Measurements from ENCODE around the gene MCAM.

Gene MCAM

DNA sequence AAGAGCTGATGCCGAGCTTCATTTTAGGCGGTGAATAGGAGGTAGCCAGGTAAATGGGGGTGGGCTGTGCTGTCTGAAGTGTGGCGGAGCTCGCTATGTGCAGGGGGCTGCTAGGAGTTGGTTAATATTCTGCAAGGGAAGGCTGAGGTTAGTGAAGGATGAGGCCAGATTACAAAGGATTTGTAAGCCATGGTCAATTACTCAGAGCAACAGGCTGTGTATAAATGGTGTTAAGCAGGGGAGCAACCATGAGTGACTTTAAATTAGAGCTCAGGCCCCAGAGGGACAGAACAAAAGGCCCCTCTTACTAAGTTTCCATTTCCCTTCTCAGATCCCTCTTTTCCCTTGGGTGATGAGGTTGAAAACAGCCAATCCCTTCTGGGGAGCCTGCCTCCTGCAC, 7.3 kb upstream of the MCAM start:
- FAIRE-seq = no peak

DNA sequence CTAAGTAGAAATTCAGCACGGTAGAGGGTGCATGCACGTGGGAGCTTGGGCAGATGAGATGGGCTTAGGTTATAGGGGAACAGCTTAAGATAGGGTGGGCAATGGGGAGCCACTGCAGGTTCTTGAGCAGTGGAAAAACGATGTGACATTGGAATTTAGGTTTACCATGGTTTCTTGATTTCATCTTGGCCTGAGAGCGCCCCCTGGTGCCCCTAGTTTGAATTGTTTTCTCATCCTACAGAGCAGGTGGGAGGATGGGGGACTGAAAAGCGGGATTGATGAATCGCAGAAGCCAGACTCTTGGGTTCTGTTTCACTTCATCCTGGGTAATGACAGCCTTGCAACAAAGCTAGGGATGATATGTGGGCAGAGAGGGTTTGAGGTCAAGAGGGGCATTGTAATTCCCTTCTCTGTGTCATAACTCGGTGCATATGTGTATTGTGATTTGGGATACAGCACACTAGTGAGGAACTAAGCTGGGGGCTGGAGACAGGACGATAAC, 6.7 kb upstream of the MCAM start:
- FAIRE-seq = no peak

DNA sequence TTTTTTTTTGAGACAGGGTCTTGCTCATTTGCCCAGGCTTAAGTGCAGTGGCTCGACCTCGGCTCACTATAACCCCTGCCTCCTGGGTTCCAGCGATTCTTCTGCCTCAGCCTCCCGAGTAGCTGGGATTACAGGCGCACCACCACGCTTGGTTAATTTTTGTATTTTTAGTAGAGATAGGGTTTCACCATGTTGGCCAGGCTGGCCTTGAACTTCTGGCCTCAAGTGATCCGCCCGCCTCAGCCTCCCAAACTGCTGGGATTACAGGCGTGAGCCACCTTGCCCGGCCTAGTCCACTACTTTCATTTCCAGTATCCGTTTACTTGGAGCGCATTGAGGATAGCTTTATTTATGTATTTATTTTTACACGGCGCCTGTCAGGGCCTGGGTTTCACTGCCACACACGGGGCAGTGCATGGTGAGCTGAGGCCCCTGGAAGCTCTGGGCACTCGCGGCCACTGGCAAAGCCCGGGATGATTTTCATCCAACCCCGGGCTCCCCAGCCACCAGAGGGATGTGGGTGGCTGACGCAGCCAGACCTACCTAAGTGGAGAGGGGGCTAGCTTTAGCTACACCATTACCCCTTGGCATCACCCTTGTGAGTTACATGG, 6.1 kb upstream of the MCAM start:
- no peak for FAIRE-seq

DNA sequence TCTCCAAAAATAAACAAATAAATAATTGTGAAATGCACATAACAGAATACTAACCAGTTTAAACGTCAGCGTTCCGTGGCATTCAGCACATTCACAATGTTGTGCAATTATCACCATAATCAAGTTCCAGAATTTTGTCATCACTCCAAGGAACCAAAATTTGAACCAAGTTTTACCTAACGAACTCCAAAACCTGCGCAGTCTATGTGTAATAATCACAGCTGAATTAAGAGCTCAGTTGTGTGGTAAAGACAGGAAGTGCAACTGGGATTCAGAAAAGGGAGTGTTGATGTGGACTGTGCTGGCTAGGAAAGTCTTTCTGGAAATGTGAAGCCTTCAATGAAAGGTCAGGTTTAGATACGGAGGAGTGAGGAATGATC, 5.4 kb upstream of the MCAM start:
- no peak for FAIRE-seq

DNA sequence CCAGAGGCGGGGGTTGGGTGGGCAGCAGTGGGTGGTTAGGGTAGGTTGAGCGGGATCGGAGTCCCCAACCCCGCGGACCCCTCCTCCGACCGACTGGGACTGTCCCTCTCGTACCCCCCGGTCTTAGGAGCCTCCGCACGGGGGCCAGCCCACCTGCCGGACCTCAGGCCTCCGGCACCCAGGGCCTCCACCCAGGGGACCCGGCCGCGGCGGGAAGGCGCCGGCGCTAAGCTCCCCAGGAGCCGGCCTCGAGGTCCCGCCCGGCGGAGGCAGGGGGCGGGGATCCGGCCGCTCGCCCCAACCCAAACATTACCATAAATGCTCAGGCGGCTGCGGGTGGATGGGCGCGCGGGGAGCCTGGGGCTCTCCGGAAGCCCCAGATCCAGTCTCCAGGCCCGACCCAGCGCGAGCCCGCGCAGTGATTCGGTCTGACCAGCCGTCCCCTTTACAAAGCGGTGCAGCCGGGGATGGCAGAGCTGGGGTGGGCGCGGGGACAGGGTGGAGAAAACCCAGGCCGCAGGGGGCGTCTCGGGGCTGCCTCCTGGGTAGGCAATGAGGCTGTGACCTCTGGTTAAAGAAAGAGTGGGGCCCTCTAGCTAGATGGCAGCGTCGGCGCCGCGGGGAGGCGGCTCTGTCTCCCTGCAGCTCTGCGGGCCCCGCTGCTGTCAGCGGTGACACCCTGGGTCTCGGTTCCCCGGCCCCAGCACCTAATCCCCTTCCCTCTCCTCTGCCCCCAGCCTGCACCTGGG, 4.0 kb upstream of the MCAM start:
- no peak for FAIRE-seq

DNA sequence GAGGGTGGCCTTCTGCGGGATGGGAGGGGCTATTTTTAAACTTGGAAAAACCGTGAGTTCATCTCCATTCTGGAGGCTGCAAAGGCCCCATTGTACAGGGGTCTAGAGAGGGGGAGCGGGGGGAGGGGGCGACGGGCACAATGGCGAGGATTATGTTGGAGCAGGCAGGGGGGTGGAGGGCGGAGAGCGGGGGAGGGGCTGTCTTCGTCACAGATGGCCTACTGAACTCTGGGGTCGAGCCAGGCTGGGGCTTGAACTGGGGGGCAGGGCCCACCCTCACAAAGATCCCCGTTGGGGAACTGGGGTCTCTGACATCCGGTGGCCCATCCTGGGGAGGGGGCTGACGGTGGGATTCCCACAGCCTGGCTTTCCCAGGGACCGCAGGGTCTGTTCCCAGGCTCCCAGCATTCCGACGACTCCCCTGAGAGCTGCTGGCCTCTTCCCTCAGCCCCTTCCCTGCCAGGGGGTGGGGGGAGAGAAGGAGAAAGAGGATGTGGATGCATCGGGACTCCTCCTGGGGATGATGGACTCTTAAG, 3.4 kb upstream of the MCAM start:
- FAIRE-seq = no peak

DNA sequence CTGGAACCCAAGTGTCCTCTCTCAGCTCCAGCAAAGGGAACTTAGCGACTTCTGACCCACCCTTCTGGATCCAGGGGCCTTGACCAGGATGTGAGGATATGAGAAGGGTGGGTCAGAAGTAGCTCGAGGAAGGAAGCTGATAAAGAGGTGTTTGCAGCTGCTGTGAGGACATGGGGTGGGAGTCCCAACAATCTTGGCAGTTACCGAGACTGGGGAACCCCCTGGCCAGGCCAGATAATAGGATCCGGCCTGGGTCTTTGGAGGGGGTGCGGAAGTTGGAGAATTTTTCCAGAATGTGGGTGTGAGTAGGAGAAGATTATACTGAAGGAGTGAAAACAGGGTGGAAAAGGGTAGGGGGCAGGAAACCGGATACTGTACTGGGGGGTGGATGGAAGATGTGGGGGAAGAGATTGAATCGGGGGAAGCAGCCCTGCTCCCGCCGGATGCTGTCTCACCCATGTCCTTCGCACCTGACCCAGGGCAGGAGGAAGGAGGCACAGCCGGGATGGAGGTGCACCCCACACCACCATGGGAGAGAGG, 2.8 kb upstream of the MCAM start:
- no peak for FAIRE-seq

DNA sequence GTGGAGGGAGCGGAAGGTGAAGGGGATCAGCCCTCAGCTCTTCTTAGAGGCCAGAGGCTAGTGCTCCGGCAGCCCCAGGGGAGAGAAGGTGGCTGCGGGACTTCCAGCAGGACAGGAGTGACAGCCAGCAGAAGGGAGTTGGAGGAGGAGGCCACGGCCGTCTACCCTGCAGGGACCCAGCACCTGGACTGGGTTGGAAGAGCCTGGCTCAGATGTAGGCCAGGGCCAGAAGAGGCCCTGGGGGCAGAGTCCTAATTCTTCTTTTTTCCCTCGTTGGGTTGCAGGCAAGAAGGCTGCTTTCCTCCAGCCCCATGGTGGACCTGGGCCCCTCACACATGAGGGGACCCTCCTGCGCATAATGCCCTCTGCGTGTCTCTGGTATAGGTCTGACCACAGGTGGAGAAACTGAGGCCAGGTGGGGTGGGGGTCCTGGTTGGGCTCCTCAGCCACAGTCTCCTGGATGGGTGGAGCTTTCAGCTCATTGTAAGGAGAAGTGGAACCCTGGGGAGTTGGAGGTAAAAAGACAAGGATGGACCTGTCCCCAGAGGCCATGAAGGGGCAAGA, 2.3 kb upstream of the MCAM start:
- no peak for FAIRE-seq

DNA sequence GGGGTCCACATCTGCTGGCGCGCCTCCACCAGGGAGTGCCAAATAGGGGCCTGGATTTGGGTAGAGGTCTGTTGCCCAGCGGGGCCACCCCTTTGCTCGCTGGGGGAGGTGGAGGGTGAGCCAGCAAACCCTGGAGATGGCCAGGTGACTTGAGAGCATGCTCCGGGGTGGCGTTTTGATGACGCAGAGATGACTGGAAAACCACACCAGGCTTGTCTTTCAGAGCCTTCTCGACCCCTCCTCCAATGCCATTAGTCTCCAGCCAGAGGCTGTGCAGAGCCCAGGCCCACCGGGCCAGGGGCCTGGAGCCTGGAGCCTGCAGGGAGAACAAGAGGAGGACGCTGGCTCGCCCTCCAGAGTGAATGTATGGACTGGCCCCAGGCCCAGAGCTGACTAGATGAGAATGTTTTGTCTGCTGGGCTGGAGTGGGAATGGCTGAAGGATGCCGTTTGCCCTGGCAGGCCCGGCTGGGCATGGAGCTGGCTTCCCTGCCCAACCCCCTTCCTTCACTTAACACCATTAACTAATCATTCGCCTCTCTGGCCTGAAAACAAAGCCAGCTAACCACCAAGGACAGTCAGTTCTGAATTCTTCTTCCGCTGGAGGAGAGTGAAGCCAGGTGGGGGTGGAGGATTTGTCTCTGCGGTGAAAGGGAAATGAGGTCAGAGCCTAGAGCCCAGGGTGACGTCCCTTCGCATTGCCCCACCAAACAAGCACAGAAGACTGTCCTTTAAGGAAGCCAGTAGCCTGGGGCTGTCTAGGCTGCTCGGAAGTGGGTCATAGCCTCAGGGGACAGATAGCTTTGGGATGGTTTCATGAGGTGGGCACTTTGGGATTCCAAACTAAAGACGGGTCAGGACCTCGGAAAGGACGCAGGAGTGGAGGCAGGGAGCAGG, 1.6 kb upstream of the MCAM start:
- FAIRE-seq = no peak

DNA sequence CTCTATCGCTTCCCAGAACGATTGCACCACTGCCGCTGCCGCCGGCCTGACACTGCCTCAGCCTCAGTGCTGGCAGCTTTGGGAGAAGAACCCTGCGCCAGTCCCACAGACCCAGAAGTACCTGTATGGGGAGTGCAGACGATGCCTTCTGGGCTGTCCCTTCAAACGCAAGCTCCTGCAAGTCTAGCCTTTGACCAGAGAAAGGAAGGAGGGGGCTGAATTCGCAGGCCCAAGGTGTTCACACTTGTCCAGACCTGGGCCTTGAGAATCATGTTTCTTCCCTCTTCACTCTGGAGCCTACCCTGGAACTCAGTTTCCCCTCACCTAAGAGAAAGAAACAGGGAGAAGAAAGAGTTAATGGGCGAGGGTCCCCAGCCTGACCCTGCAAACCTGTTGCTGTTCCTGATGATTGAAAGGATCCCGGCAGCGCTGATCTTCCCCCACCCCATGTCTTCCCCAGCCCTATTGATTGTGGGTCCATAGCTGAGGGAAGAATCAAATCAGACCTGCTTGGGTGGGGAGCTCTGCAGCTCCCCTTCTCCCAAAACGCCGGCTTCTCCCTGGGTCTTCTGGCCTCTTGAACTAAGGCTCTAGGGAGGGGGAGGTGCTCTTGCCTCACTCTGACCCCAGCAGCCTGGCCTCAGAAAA, 786 bp upstream of the MCAM start:
- FAIRE-seq = no peak

DNA sequence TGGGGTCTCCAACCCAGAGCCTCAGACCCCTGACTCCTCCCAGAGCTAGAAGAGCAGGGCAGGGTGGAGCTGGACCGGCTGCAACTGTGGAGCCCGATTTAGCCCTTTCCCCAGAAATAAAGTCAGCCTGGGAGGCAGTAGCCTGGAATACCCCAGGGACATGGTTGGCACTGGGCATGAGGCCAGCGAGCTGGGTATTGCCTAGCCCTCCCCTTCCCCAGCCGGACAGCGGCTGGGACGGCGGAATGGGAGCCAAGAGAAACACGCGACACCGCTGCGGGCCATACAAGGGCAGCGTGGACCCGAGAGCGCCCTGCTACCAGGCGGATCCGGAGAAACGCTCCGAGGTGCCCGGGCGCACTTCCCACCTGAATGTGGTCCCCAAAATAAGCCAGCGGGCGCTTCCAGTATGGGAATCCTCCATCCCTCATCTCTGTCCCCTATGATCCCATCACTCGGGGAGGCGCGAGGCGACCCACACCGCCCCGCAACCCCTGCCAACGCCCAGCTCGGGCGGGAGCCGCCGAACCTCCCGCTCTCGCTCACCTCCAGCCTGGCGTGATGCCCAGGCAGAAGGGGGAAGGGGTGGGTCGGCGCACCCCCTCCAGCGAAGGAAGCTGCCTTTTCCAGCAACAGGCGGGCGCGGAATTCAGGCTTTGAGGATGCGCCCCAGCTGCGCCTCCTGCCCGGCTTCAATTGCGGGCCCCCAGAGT, 758 bp downstream of the MCAM start:
- no peak for FAIRE-seq

DNA sequence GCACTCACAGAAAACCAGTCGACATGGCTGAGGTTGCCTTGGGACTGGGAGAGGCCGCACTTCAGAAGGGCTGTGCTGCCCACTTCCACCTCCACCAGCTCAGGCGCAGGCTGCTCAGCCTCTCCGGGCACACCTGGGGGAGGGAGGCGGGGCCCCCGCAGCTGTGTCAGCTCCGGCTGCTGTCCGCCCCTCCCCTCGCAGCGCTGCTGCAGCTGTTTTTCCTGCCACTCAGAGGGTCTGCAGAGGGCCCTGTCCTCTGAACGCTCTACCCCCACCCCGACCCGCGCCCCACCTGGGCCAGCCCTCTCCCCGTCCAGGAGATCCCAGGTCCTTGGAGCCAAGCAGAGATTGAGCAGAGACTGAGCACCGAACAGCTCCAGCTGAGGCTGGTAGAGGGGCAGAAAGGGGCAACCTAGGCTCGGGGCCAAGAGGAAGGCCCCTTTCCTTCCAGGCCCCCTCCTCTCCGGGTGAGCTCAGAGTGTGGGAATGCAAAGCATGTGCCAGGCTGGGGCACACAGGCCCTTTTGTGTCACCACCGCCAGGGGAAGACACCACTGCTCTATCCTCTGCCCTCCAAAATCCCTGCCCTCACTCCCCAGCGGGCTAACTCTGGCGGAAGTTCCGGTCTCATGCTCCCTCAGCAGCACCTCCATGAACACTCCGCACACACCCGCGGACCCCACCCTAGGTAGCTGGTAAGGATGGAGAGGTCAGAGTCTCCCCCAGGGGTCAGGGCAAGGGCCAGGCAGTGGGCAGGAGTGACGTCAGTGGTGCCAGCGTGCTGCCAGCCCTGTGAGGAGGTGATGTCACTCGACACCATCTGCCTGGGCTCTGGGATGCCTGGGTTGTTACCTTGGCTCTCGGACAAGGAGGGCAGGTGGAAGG, 1.6 kb downstream of the MCAM start:
- FAIRE-seq = no peak

DNA sequence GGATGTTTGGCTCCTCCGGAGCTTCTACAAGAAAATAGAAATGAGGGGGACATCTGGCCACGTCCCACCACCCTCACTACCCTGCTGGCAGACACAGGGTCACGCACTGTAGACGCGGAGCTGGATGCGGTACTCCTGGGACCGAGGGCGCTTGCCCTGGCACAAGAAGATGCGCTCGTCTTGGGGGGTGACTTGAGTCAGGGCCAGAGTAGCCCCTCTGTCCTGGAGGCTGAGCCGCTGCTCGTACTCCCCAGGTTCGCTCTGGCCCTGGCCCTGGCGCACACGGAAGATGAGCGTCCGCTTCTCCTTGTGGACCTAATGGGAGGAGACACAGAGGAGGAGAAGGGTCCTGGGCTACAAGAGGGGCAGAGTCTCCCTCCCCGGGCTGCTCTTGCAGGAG, 2.2 kb downstream of the MCAM start:
- FAIRE-seq = no peak

DNA sequence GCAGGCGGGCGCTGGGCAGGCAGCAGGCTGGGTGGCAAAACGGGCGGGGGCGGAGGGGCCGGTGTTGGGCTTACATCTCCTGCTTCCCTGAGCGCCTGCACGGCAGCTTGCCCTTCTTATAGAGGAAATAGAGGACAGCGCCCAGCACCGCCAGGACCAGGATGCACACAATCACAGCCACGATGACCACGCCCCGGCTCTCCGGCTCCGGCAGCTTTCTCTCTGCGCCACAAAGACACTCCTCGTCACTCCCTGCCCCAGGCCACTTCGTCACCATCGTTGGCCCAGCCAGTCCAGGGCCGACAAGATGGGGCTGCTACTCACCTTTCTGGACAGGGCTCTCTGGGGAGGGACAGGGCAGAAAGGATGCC, 6.3 kb downstream of the MCAM start:
- no peak for FAIRE-seq

DNA sequence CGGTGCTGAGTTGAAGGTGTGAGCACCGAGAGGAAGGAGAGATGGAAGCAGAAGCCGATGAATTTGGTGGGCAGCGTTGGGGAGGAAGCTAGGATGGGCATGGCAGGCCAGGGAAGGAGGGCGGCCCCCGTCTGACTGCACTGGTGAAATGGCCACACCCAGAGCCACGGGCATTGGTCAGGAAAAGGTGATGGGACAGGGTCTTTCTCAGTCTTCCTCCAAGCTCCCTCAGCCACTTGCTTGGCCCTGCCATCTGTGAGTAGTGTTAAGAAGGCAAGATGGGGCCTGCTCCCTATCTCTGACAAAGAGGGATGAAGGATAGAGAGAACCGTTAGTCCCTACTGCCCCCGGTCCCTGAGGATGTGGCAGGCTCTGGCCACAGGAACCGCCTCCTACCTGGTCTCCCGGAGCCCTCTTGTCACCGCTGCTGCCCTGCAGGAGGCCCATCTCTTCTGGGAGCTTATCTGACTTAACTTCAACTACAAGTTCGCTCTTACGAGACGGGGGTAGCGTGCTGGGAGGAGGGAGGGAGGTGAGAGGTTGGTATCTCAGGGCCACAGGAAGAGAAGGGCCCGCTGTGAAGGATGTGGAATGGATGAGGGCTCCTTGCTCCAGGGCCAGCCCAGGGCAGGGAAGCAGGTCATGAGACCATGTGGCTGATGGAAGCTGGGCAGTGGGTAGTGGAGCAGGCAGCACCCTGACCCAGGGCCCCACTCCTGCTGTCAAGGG, 6.8 kb downstream of the MCAM start:
- no peak for FAIRE-seq

DNA sequence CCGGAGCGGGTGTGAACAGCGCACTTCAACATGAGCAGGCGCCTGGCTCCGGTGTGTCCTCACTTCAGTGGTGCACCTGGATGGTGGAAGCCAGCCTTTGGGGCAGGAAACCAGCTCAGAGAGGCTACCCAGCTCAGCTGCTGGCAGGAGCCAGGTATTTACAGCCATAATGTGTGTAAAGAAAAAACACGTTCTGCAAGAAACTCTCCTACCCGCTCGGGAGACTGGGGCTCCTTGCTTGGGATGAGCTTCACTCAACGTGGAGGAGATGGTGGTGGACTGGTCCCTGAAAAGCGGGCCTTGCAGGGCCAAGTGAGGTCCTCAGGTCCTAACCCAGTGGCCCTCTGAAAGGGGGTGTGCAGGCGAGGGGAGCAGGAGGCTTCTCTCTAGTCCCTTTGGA, 7.5 kb downstream of the MCAM start:
- FAIRE-seq = no peak

DNA sequence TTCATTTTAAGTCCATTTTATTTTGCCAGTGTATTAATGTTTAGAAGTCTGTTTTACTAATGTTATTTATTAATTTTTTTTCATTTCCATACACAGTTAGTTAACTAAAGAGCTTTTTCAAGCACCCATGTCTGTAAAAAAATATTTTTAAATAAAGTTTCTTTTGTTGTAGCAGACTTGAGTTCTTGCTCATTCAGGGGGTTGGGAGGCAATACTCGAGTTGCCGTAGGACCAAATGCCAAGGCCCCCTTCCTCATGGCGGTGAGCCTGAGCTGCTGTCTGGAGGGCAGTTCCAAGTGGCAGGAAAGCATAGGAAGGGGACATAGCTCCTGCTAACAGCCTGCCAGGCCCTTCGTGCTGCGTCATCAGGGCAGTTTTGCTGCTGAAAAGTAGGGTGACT, 9.0 kb downstream of the MCAM start:
- FAIRE-seq = no peak

DNA sequence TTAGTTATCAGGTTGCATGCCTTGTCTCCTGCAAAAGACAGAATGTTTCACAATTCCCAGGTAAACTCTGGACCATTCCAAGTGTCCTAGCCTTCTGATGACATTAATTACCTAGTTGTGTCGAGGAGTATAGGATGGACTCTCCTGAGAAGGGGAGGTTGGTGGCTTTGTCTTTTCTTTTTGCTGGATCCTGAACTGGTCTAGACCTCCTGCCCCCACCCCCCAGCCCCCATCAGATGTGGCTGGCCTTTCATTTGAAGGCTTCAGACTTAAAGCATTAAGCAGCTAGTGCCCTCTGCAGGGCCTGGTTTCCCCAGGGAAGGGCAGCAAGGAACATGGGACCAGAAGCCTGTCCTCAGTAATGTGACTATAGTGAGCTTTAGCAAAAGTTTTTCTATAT, 9.7 kb downstream of the MCAM start:
- no peak for FAIRE-seq

DNA sequence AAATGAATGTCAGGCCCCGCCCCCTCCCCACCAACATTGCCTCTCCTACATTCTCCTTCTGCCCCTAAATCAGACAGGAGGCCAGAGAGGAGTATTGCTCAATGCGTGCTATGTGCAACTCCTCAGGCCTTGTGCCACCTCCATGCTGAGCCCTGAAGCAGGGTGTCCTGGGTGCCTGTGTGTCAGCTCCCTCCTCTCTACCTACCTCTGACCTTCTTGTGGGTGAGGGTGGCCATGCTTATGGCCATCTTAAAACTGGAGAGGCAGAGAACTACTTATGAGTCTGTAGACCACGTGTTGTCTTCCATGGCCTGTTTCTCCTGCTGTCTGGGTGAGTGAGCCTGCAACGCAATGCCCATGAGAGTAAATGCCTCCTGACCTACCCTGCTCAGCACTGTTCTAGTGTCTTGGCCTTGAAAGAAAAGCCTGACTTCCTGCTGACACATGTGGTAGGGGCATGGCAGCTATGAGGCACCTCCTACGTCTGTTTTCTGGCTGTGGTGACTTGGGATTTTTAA, 10.5 kb downstream of the MCAM start:
- FAIRE-seq = no peak

Measured in endometrium (tissue), 2 donors.